ENCODE data around the gene HYAL4. TPM values are rescaled to one million over a fixed set of nuclear protein-coding genes. Genes with fewer than 3 reads are reported as not detected.

The HYAL4 gene
- total RNA-seq, 1 donor from 2014 or later: not detected

GRCh38 chr7:123860848-123861247 is 15.9 kb downstream of the HYAL4 start:
- Mint-ChIP-seq H3K27me3 (peaks cover 13% of the 10 kb centered on the region), H3K36me3 (ENCODE audit: low read depth) (no peaks in the 10 kb centered on the region), H3K4me1 (no peaks in the 10 kb centered on the region), H3K9me3 (peaks cover under 1% of the 10 kb centered on the region), H3K4me3 (no peak overlapping the region), H3K27ac (no peak overlapping the region)
- no peak for DNase-seq
- intact Hi-C loops (cut with micrococcal nuclease): no loop called here

GRCh38 chr7:123862775-123863174 is 17.8 kb downstream of the HYAL4 start:
- H3K36me3 Mint-ChIP-seq (ENCODE audit: low read depth): no peaks in the 10 kb centered on the region
- intact Hi-C loops (cut with micrococcal nuclease): no loop called here
- no peak overlapping the region for H3K4me3 Mint-ChIP-seq
- H3K4me1 Mint-ChIP-seq: no peaks in the 10 kb centered on the region
- H3K27me3 Mint-ChIP-seq: peaks cover 12% of the 10 kb centered on the region
- H3K27ac Mint-ChIP-seq: no peak overlapping the region
- no peaks in the 10 kb centered on the region for H3K9me3 Mint-ChIP-seq
- no peak for DNase-seq

GRCh38 chr7:123863461-123863860 is 18.5 kb downstream of the HYAL4 start:
- Mint-ChIP-seq H3K27ac (no peak overlapping the region), H3K27me3 (peaks cover 10% of the 10 kb centered on the region), H3K36me3 (ENCODE audit: low read depth) (no peaks in the 10 kb centered on the region), H3K9me3 (no peaks in the 10 kb centered on the region), H3K4me1 (no peaks in the 10 kb centered on the region), H3K4me3 (no peak overlapping the region)
- intact Hi-C loops (cut with micrococcal nuclease): no loop called here
- no peak for DNase-seq

- Mint-ChIP-seq H3K27me3 (peaks cover 7% of the 10 kb centered on the region), H3K4me3 (no peak overlapping the region), H3K27ac (no peak overlapping the region), H3K4me1 (no peaks in the 10 kb centered on the region), H3K36me3 (ENCODE audit: low read depth) (no peaks in the 10 kb centered on the region), H3K9me3 (no peaks in the 10 kb centered on the region)
- no peak for DNase-seq
- intact Hi-C loops (cut with micrococcal nuclease): no loop called here
Measured at GRCh38 chr7:123864012-123864411, 19.0 kb downstream of the HYAL4 start.

GRCh38 chr7:123864436-123864835 is 19.5 kb downstream of the HYAL4 start:
- H3K36me3 Mint-ChIP-seq (ENCODE audit: low read depth): no peaks in the 10 kb centered on the region
- H3K9me3 Mint-ChIP-seq: no peaks in the 10 kb centered on the region
- H3K4me3 Mint-ChIP-seq: no peak overlapping the region
- intact Hi-C loops (cut with micrococcal nuclease): no loop called here
- H3K4me1 Mint-ChIP-seq: no peaks in the 10 kb centered on the region
- H3K27ac Mint-ChIP-seq: no peak overlapping the region
- H3K27me3 Mint-ChIP-seq: peaks cover 7% of the 10 kb centered on the region
- no peak for DNase-seq

GRCh38 chr7:123864966-123865365 is 20.0 kb downstream of the HYAL4 start:
- no peaks in the 10 kb centered on the region for H3K9me3 Mint-ChIP-seq
- no peaks in the 10 kb centered on the region for H3K36me3 Mint-ChIP-seq (ENCODE audit: low read depth)
- no peak overlapping the region for H3K27ac Mint-ChIP-seq
- H3K4me1 Mint-ChIP-seq: no peaks in the 10 kb centered on the region
- intact Hi-C loops (cut with micrococcal nuclease): loop anchor here (1.0 kb wide), 2 partner anchors 67 to 183 kb away; no protein-coding TSS in a partner anchor
- H3K27me3 Mint-ChIP-seq: peaks cover 7% of the 10 kb centered on the region
- H3K4me3 Mint-ChIP-seq: no peak overlapping the region
- DNase-seq: no peak

- no peak overlapping the region for H3K27ac Mint-ChIP-seq
- H3K4me1 Mint-ChIP-seq: no peaks in the 10 kb centered on the region
- intact Hi-C loops (cut with micrococcal nuclease): loop anchor here (1.0 kb wide), 2 partner anchors 67 to 183 kb away; no protein-coding TSS in a partner anchor
- no peaks in the 10 kb centered on the region for H3K9me3 Mint-ChIP-seq
- peak; percentile 84 for DNase-seq
- no peaks in the 10 kb centered on the region for H3K36me3 Mint-ChIP-seq (ENCODE audit: low read depth)
- peaks cover 7% of the 10 kb centered on the region for H3K27me3 Mint-ChIP-seq
- no peak overlapping the region for H3K4me3 Mint-ChIP-seq
Measured at GRCh38 chr7:123865517-123866117, 20.6 kb downstream of the HYAL4 start.

- Mint-ChIP-seq H3K9me3 (no peaks in the 10 kb centered on the region), H3K27ac (no peak overlapping the region), H3K4me3 (no peak overlapping the region), H3K4me1 (no peaks in the 10 kb centered on the region), H3K36me3 (ENCODE audit: low read depth) (no peaks in the 10 kb centered on the region), H3K27me3 (peaks cover 5% of the 10 kb centered on the region)
- DNase-seq: no peak
- intact Hi-C loops (cut with micrococcal nuclease): no loop called here
Measured at GRCh38 chr7:123867225-123867624, 22.3 kb downstream of the HYAL4 start.

- peaks cover 4% of the 10 kb centered on the region for H3K27me3 Mint-ChIP-seq
- no peak overlapping the region for H3K4me3 Mint-ChIP-seq
- no peaks in the 10 kb centered on the region for H3K4me1 Mint-ChIP-seq
- no peaks in the 10 kb centered on the region for H3K36me3 Mint-ChIP-seq (ENCODE audit: low read depth)
- H3K9me3 Mint-ChIP-seq: no peaks in the 10 kb centered on the region
- intact Hi-C loops (cut with micrococcal nuclease): loop anchor here (5.0 kb wide), 1 partner anchor 245 kb away; no protein-coding TSS in a partner anchor
- DNase-seq: peak; percentile 75
- H3K27ac Mint-ChIP-seq: no peak overlapping the region
Measured at GRCh38 chr7:123871998-123872867, 27.3 kb downstream of the HYAL4 start.

GRCh38 chr7:123872908-123873307 is 27.9 kb downstream of the HYAL4 start:
- DNase-seq: no peak
- intact Hi-C loops (cut with micrococcal nuclease): loop anchor here (5.0 kb wide), 1 partner anchor 246 kb away; no protein-coding TSS in a partner anchor
- Mint-ChIP-seq H3K27ac (no peak overlapping the region), H3K36me3 (ENCODE audit: low read depth) (no peaks in the 10 kb centered on the region), H3K9me3 (no peaks in the 10 kb centered on the region), H3K4me3 (no peak overlapping the region), H3K4me1 (no peaks in the 10 kb centered on the region), H3K27me3 (peaks cover 4% of the 10 kb centered on the region)

- no peak overlapping the region for H3K4me3 Mint-ChIP-seq
- no peaks in the 10 kb centered on the region for H3K36me3 Mint-ChIP-seq (ENCODE audit: low read depth)
- H3K27ac Mint-ChIP-seq: no peak overlapping the region
- H3K4me1 Mint-ChIP-seq: no peaks in the 10 kb centered on the region
- intact Hi-C loops (cut with micrococcal nuclease): no loop called here
- peaks cover 9% of the 10 kb centered on the region for H3K27me3 Mint-ChIP-seq
- DNase-seq: no peak
- no peaks in the 10 kb centered on the region for H3K9me3 Mint-ChIP-seq
Measured at GRCh38 chr7:123876557-123877256, 31.7 kb downstream of the HYAL4 start.

- Mint-ChIP-seq H3K27me3 (peaks cover 4% of the 10 kb centered on the region), H3K4me1 (no peaks in the 10 kb centered on the region), H3K27ac (no peak overlapping the region), H3K9me3 (no peaks in the 10 kb centered on the region), H3K36me3 (ENCODE audit: low read depth) (no peaks in the 10 kb centered on the region), H3K4me3 (no peak overlapping the region)
- intact Hi-C loops (cut with micrococcal nuclease): no loop called here
- DNase-seq: no peak
Measured at GRCh38 chr7:123879628-123880027, 34.7 kb downstream of the HYAL4 start.

GRCh38 chr7:123881300-123881699 is 36.3 kb downstream of the HYAL4 start:
- intact Hi-C loops (cut with micrococcal nuclease): no loop called here
- H3K4me3 Mint-ChIP-seq: no peak overlapping the region
- DNase-seq: no peak
- H3K36me3 Mint-ChIP-seq (ENCODE audit: low read depth): no peaks in the 10 kb centered on the region
- peaks cover 7% of the 10 kb centered on the region for H3K27me3 Mint-ChIP-seq
- no peaks in the 10 kb centered on the region for H3K4me1 Mint-ChIP-seq
- H3K27ac Mint-ChIP-seq: no peak overlapping the region
- no peaks in the 10 kb centered on the region for H3K9me3 Mint-ChIP-seq

GRCh38 chr7:123883154-123883553 is 38.2 kb downstream of the HYAL4 start:
- H3K9me3 Mint-ChIP-seq: no peaks in the 10 kb centered on the region
- H3K4me3 Mint-ChIP-seq: no peak overlapping the region
- H3K36me3 Mint-ChIP-seq (ENCODE audit: low read depth): no peaks in the 10 kb centered on the region
- intact Hi-C loops (cut with micrococcal nuclease): no loop called here
- DNase-seq: no peak
- no peaks in the 10 kb centered on the region for H3K4me1 Mint-ChIP-seq
- peaks cover 11% of the 10 kb centered on the region for H3K27me3 Mint-ChIP-seq
- H3K27ac Mint-ChIP-seq: no peak overlapping the region
